Measurements from ENCODE around the gene SDHAF1. TPM values are rescaled to one million over a fixed set of nuclear protein-coding genes. Genes with fewer than 3 reads are reported as not detected.

SDHAF1 gene
- total RNA-seq, 2 donors from 2014 or later: 32.4 to 75.1 TPM

- H3K27me3 ChIP-seq (replicated peaks; ENCODE audit: insufficient read depth): no peaks in the 10 kb centered on the region
- peak overlapping the region; percentile 84 to 85 for H3K27ac ChIP-seq
- peaks cover 4% of the 10 kb centered on the region for H3K4me1 ChIP-seq (replicated peaks)
- TF ChIP-seq, protein P1, sequence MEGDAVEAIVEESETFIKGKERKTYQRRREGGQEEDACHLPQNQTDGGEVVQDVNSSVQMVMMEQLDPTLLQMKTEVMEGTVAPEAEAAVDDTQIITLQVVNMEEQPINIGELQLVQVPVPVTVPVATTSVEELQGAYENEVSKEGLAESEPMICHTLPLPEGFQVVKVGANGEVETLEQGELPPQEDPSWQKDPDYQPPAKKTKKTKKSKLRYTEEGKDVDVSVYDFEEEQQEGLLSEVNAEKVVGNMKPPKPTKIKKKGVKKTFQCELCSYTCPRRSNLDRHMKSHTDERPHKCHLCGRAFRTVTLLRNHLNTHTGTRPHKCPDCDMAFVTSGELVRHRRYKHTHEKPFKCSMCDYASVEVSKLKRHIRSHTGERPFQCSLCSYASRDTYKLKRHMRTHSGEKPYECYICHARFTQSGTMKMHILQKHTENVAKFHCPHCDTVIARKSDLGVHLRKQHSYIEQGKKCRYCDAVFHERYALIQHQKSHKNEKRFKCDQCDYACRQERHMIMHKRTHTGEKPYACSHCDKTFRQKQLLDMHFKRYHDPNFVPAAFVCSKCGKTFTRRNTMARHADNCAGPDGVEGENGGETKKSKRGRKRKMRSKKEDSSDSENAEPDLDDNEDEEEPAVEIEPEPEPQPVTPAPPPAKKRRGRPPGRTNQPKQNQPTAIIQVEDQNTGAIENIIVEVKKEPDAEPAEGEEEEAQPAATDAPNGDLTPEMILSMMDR (IDR thresholded peaks at IDR 0.05): no peak
- no peak for TF ChIP-seq POLR2A (IDR thresholded peaks at IDR 0.05)
- intact Hi-C loops (cut with DNase I): loop anchor here (5.0 kb wide), 1 partner anchor 42 kb away; the partner anchor contains the start of genes THAP8 and WDR62
- no peak for DNase-seq (ENCODE audit: low spot score)
- no peaks in the 10 kb centered on the region for H3K9me3 ChIP-seq
- H3K4me3 ChIP-seq: peak overlapping the region; percentile 40 to 43
- H3K36me3 ChIP-seq: no peaks in the 10 kb centered on the region
- WGBS: 48% methylated on average over 15 of the region's 15 CpGs
Measured at GRCh38 chr19:36009633-36010379, 14.8 kb downstream of the SDHAF1 start.

DNA sequence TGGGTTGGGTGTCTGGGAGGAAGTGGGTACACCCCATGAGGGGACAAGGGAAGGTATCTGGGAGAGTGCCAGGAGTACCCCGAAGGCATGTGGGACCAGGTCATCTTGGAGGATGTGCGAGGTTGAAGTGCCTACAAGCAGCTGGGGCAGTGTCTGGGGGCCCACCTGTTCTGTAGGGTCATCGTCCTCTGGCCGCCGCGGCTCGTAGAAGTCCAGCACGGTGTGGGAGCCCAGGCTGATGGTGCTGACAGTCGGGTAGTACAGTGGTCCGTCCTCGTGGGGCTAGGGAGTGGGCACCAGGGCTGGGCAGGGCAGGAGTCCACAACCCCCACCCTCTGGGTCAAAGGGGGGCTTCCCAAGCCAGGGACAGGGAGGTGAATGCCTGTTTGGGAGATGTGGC lies 15.4 kb downstream of the SDHAF1 start:
- H3K27me3 ChIP-seq (replicated peaks; ENCODE audit: insufficient read depth): no peaks in the 10 kb centered on the region
- peaks cover 4% of the 10 kb centered on the region for H3K4me1 ChIP-seq (replicated peaks)
- intact Hi-C loops (cut with DNase I): loop anchor here (5.0 kb wide), 1 partner anchor 42 kb away; the partner anchor contains the start of genes THAP8 and WDR62
- H3K27ac ChIP-seq: no peak overlapping the region
- H3K4me3 ChIP-seq: no peak overlapping the region
- H3K36me3 ChIP-seq: no peaks in the 10 kb centered on the region
- no peak for TF ChIP-seq POLR2A (IDR thresholded peaks at IDR 0.05)
- TF ChIP-seq, protein P1 (IDR thresholded peaks at IDR 0.05): no peak
- TF ChIP-seq POLR2AphosphoS5 (IDR thresholded peaks at IDR 0.05): no peak
- WGBS: 96% methylated on average over 11 of the region's 11 CpGs
- no peak for DNase-seq (ENCODE audit: low spot score)
- no peaks in the 10 kb centered on the region for H3K9me3 ChIP-seq

DNA sequence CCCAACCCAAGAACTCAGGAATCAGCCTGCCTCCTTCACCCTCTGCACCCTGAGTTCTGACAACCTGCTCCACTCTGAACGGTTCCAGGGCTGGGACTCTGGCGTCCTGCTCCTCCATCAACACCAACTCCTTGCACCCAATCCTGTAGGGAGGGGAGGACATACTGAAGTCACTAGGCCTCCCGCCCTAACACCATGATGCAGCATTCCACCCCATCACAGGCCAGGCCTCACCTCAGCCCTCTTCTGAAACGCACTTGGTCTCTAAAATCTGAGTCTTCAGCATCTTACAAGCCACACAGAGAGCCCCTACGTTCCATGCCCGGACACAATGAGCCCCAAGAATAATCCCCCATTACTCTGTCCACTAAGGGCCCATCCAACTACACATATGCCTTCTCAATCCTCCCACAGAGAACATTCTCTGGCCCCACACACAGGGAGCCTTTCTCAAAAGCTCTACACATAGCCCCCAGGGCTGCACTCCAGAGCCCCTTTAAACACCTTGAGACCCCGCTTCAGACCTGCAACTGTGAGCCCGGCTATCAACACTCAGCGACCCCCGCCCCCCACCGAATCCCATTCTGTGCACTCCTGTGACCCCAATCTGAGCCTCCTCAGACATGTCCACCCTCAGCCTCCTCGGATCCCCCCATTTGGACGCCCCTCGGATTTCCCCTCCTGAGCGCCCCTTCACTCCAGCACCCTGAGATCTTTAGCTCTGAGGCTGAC lies 18.5 kb downstream of the SDHAF1 start:
- intact Hi-C loops (cut with DNase I): loop anchor here (5.0 kb wide), 1 partner anchor 39 kb away; the partner anchor contains the start of genes THAP8 and WDR62
- Histone ChIP-seq H3K4me1 (replicated peaks) (peaks cover 4% of the 10 kb centered on the region), H3K4me3 (peak overlapping the region; percentile 44 to 57), H3K36me3 (no peaks in the 10 kb centered on the region), H3K27me3 (replicated peaks; ENCODE audit: insufficient read depth) (no peaks in the 10 kb centered on the region), H3K27ac (peak overlapping the region; percentile 70), H3K9me3 (no peaks in the 10 kb centered on the region)
- no peak for DNase-seq (ENCODE audit: low spot score)
- TF ChIP-seq POLR2AphosphoS5 (IDR thresholded peaks at IDR 0.05) (no peak), POLR2A (IDR thresholded peaks at IDR 0.05) (no peak)
- TF ChIP-seq, protein P1 (IDR thresholded peaks at IDR 0.05): no peak
- 25% methylated on average over 15 of the region's 15 CpGs for WGBS

- DNase-seq (ENCODE audit: low spot score): peak; percentile 99
- WGBS: 2% methylated on average over 41 of the region's 42 CpGs
- Histone ChIP-seq H3K27me3 (replicated peaks; ENCODE audit: insufficient read depth) (no peaks in the 10 kb centered on the region), H3K4me3 (peak within 1 kb of the TSS; percentile 44 to 57), H3K9me3 (no peaks in the 10 kb centered on the region), H3K4me1 (replicated peaks) (peaks cover 4% of the 10 kb centered on the region), H3K27ac (peak within 1 kb of the TSS; percentile 70), H3K36me3 (no peaks in the 10 kb centered on the region)
- intact Hi-C loops (cut with DNase I): loop anchor here (5.0 kb wide), 1 partner anchor 38 kb away; the partner anchor contains the start of genes THAP8 and WDR62
- peak; percentile 54 for TF ChIP-seq POLR2A (IDR thresholded peaks at IDR 0.05)
- TF ChIP-seq, protein P1 (IDR thresholded peaks at IDR 0.05): no peak
- TF ChIP-seq POLR2AphosphoS5 (IDR thresholded peaks at IDR 0.05): peak; percentile 95
Measured at GRCh38 chr19:36014012-36014924, 19.3 kb downstream of the SDHAF1 start, which contains the start of gene ALKBH6. ALKBH6 (minus strand) TSS chr19:36014213; CDS start chr19:36013397, 816 bp downstream.

All from prostate gland (tissue), 2 donors.